Gastroesophageal sphincter (tissue), 4 donors: Measurements from ENCODE around the gene TGFA. TPM values are rescaled to one million over a fixed set of nuclear protein-coding genes. Genes with fewer than 3 reads are reported as not detected.

Experiments used
- ATAC-seq: fragments of 150-250 bp; one replicate; pipeline ENCODE4 v1.9.1; 2016; ENCODE audit warnings: mild to moderate bottlenecking, moderate library complexity
- H3K27ac ChIP-seq, 4 donors: fragments of 200-600 bp; sonication (generic) in 3 of 4; 1 replicate in 3 of 4; 2 replicates in 1 of 4; pipeline ENCODE4 v1.5.1; 2016 to 2019
- H3K27me3 ChIP-seq: fragments of 200-600 bp; sonication (generic); one replicate; pipeline ENCODE4 v1.5.1; 2019
- H3K36me3 ChIP-seq, 2 donors: fragments of 200-600 bp; sonication (generic); one replicate each; pipeline ENCODE4 v1.5.1; 2019; ENCODE audit warnings: control low read depth in 1 of 2
- H3K4me1 ChIP-seq, 3 donors: fragments of 200-600 bp; sonication (generic); 1 replicate in 2 of 3; 2 replicates in 1 of 3; pipeline ENCODE4 v1.5.1; 2016 to 2019; ENCODE audit warnings: control low read depth in 2 of 3
- H3K4me3 ChIP-seq, 2 donors: fragments of 200-600 bp; sonication (generic); one replicate each; pipeline ENCODE4 v1.5.1; 2019; ENCODE audit warnings: mild to moderate bottlenecking in 1 of 2, moderate library complexity in 1 of 2
- H3K9me3 ChIP-seq, 3 donors: fragments of 200-600 bp; sonication (generic); one replicate each; pipeline ENCODE4 v1.5.1; 2017 to 2019; ENCODE audit warnings: control low read depth in 2 of 3
- CTCF ChIP-seq, 4 experiments: fragments of 200-600 bp in 2 of 4; fragments of 450-650 bp in 2 of 4; sonication (generic) in 1 of 4; IDR thresholded peaks; one replicate each; pipeline ENCODE4 v1.5.1; 2017 to 2019; ENCODE audit warnings: antibody characterized with exemption in 4 of 4, mild to moderate bottlenecking in 2 of 4, moderate library complexity in 2 of 4
- EP300 ChIP-seq: sonication (generic); formaldehyde crosslinking; IDR thresholded peaks from one replicate; pipeline ENCODE4 v1.6.1; 2017; ENCODE audit warnings: antibody characterized with exemption, mild to moderate bottlenecking
- POLR2A ChIP-seq, 2 donors: fragments of 450-650 bp; IDR thresholded peaks; one replicate each; pipeline ENCODE4 v1.6.1; 2017; ENCODE audit warnings: antibody characterized with exemption in 2 of 2, mild to moderate bottlenecking in 2 of 2, moderate library complexity in 1 of 2
- POLR2AphosphoS5 ChIP-seq: sonication (generic); formaldehyde crosslinking; IDR thresholded peaks from one replicate; pipeline ENCODE4 v1.6.1; 2017; ENCODE audit warnings: antibody characterized with exemption
- WGBS, 2 donors: methylation state at CpG; one replicate each; pipeline ENCODE4 v1.1.5; 2018; ENCODE audit warnings: low coverage in 1 of 2; 5-methylcytosine and 5-hydroxymethylcytosine counted together
- total RNA-seq, 4 donors: library from RNA; depleted of rRNA; stranded (reverse); fragments of >200 nt; gene quantifications; one replicate each; pipeline ENCODE4 v1.1.0, GENCODE V29; 2016

TGFA gene
- total RNA-seq, 4 donors from 2014 or later = 0.31 to 5.0 (median 1.6) TPM

DNA sequence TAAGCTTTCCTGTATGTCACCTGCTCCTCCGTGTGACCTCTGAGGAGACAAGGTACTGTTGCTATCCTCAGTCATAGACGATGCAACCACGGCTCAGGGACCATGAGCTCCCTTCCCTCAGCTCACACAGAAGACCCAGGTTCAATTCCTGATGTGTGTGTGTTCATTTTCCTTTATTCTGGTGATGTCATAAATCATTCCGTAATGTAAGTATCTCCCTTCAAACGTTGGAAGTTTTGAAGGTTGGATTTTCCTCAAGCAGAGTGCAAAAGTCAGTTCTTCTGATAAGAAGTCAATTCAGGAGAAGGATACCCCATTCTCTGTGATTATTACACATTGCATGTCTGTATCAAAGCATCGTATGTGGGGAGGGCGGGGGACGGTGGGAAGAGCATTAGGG is 132.9 kb downstream of the TGFA start:
- WGBS, 2 donors = 60 to 72% methylated on average over 5 of the region's 8 CpGs
- no peak overlapping the region for H3K4me3 ChIP-seq
- TF ChIP-seq EP300 (no peak), CTCF (IDR thresholded peaks at IDR 0.05) (no peak), POLR2A (IDR thresholded peaks at IDR 0.05) (no peak), POLR2AphosphoS5 (no peak)
- H3K27ac ChIP-seq = no peak overlapping the region
- H3K27me3 ChIP-seq = peaks cover 23% of the 10 kb centered on the region
- no peaks in the 10 kb centered on the region for H3K9me3 ChIP-seq
- ATAC-seq = no peak
- no peaks in the 10 kb centered on the region for H3K4me1 ChIP-seq
- no peaks in the 10 kb centered on the region for H3K36me3 ChIP-seq

- Histone ChIP-seq H3K4me3 (no peak overlapping the region), H3K27ac (no peak overlapping the region), H3K4me1 (no peaks in the 10 kb centered on the region), H3K36me3 (no peaks in the 10 kb centered on the region), H3K27me3 (peaks cover 20% of the 10 kb centered on the region), H3K9me3 (no peaks in the 10 kb centered on the region)
- 69 to 75% methylated on average over 2 to 4 of the region's 4 CpGs for whole genome bisulfite sequencing, 2 donors
- no peak for ATAC-seq
- TF ChIP-seq POLR2A (IDR thresholded peaks at IDR 0.05) = no peak
- TF ChIP-seq EP300 = no peak
- no peak for TF ChIP-seq POLR2AphosphoS5
- TF ChIP-seq CTCF (IDR thresholded peaks at IDR 0.05) = no peak
Observed at GRCh38 chr2:70420143-70420542, 133.5 kb downstream of the TGFA start.

GRCh38 chr2:70418514-70418913 is 135.1 kb downstream of the TGFA start:
- 75 to 80% methylated on average over 9 to 12 of the region's 12 CpGs for WGBS, 2 donors
- Histone ChIP-seq H3K9me3 (no peaks in the 10 kb centered on the region), H3K4me1 (no peaks in the 10 kb centered on the region), H3K27me3 (peaks cover 20% of the 10 kb centered on the region), H3K4me3 (no peak overlapping the region), H3K27ac (no peak overlapping the region), H3K36me3 (no peaks in the 10 kb centered on the region)
- TF ChIP-seq CTCF (IDR thresholded peaks at IDR 0.05) = no peak
- ATAC-seq = no peak

GRCh38 chr2:70417011-70417410 is 136.6 kb downstream of the TGFA start:
- Histone ChIP-seq H3K36me3 (no peaks in the 10 kb centered on the region), H3K27ac (no peak overlapping the region), H3K9me3 (no peaks in the 10 kb centered on the region), H3K4me3 (no peak overlapping the region), H3K4me1 (no peaks in the 10 kb centered on the region), H3K27me3 (peaks cover 17% of the 10 kb centered on the region)
- no peak for ATAC-seq
- TF ChIP-seq POLR2AphosphoS5 (no peak), CTCF (IDR thresholded peaks at IDR 0.05) (no peak), EP300 (no peak), POLR2A (IDR thresholded peaks at IDR 0.05) (no peak)
- 78 to 100% methylated on average over 1 of the region's 1 CpG for WGBS, 2 donors

DNA sequence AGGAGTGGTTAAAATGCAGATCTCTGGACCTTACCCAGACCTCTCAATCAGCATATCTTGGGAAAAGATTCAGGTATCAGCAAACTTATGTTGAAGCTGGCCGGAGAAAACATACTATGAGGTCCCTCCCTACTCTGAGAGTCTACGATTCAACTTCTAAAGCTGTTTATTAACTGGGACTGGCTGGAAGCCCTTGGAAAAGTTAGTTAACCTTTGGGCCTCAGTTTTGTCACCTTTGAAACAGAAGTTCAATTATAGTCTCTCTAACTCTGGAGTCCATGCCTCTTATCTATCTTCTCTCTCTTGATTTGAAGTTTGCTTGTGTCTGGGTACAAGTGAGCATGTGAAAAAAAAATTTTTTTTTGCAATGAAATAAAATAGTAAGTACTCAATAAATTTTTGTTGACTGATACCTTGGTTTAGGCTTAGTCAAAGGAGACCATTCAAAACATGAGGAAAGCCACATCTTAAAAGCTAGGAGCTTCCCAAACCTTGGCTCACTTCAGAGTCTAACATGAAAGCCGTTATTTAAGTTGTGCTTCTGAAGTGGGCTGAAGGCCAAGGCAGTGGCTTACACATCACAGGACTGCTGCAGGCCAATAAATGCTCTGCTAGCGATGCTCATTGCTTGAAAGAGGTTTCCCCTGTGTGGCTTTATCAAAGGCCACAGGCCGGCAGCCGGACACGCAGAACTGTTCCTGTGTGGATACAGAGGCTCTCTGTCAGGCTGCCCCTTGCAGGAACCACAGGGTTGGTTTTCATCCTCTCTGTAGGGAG is 141.1 kb downstream of the TGFA start:
- WGBS, 2 donors = 54 to 86% methylated on average over 2 to 7 of the region's 7 CpGs
- H3K9me3 ChIP-seq = no peaks in the 10 kb centered on the region
- no peak for TF ChIP-seq CTCF (IDR thresholded peaks at IDR 0.05)
- no peak for TF ChIP-seq EP300
- no peak for TF ChIP-seq POLR2AphosphoS5
- no peak for TF ChIP-seq POLR2A (IDR thresholded peaks at IDR 0.05)
- no peak overlapping the region for H3K27ac ChIP-seq
- peaks cover 13% of the 10 kb centered on the region for H3K27me3 ChIP-seq
- no peak overlapping the region for H3K4me3 ChIP-seq
- ATAC-seq = no peak
- H3K36me3 ChIP-seq = no peaks in the 10 kb centered on the region
- no peaks in the 10 kb centered on the region for H3K4me1 ChIP-seq
